Raji (cell line): Measurements from ENCODE around the gene PIBF1.

Source experiments
- POLR2A ChIP-seq: IDR thresholded peaks from 2 replicates; pipeline ENCODE4 v1.6.1; 2011; ENCODE audit warnings: low read depth, low read length, control low read depth; ENCODE audit not compliant: insufficient read depth

PIBF1 gene

DNA sequence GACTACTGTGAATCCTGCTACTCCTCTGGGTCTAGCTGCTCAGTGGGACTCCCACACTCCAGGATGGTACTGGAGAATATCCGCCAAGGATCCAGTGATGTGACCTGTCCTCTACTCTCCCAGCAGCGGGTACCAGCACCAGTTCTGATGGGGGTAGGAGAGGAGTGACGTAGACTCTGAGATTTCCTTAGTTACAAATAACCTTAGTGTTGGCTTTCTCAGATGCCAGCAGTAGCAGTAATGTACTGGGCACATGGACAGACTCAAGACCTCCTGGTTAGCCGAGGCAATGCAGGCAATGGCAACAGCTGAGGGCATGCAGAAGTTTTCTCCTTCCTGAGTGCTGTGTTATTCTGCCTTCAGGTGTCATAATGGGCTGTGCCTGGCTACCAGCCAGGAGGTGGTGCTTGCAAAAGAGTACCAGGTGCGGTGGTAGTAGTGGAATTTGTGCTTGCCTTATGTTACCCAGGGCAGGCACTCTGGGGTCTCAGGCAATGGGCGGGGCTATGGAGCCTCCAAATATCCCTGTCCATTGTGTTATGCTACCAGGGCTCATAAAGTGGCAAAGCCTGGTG is 171.5 kb downstream of the PIBF1 start:
- no peak for TF ChIP-seq POLR2A

GRCh38 chr13:72959643-72960042 is 177.7 kb downstream of the PIBF1 start:
- TF ChIP-seq POLR2A: no peak

- no peak for TF ChIP-seq POLR2A
Measured at GRCh38 chr13:72960114-72960513, 178.2 kb downstream of the PIBF1 start.

DNA sequence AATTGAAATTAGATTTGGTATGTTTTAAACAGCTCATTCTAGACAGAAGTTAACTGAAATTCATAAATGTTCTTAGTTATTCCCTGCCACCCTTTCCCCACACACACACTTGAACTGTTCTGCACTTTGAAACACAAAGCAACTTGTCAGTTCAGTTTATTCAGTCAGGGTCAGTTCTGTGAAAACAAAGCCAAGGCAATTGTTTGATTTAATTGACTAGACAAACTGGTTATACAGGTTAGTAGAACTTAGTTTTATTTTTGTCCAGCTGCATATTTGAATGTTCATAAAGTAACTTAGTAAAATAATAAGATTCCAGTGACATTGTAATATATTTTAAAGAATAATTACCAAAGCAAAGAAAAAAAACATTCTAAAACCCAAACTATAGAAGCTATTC is 178.6 kb downstream of the PIBF1 start:
- TF ChIP-seq POLR2A: no peak

DNA sequence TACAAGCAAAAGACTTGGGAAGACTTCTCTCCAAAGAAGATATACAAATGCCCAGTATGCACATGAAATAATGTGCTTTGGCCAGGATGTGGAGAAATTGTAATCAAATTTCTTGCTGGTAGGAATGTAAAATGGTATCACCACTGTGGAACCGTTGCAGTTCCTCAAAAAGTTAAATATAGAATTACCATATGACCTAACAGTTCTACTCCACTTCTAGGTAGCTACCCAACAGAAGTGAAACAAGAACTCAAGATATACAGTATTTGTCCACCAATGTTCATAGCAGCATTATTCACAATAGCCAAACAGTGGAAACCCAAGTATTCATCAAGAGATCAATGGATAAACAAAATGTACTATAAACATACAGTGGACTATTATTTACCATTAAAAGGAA is 181.8 kb downstream of the PIBF1 start:
- no peak for TF ChIP-seq POLR2A

GRCh38 chr13:72970301-72970880 is 188.5 kb downstream of the PIBF1 start:
- TF ChIP-seq POLR2A: no peak

DNA sequence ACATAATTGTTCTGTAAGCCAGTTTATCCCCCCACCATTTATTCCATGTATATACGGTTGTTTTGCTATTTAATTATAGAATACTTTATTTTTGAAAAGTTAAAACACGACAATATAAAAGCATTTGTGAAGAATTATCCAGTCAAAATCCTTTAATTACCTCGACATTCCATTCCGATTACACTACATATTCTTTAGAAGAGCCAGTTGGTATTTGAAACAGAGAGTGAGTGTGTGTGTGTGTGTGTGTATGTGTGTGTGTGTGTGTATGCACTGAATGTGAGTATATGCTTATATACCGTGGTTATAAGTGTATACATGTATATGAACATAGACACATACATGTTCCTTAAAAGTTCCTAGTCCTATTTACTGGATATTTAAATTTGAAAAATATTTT is 189.0 kb downstream of the PIBF1 start:
- TF ChIP-seq POLR2A: no peak

GRCh38 chr13:72973234-72973633 is 191.3 kb downstream of the PIBF1 start:
- no peak for TF ChIP-seq POLR2A

GRCh38 chr13:72983085-72983768 is 201.3 kb downstream of the PIBF1 start:
- TF ChIP-seq POLR2A: no peak

DNA sequence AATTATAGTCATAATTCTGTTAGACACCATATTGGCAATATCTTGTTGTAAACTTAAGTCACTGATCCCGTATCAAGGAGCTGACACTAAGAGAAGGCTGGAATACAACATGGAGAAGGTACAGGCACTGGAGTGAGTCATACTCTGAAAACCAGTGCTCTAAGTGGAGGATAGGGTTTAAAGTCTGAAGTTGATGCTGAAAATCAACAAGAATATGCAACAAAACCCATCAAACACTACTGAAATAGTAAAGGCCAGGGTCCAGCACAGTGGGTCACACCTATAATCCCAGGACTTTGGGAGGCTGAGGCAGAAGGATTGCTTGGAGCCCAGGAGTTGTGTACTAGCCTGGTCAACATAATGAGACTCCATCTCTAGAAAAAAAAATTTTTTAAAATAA is 203.7 kb downstream of the PIBF1 start:
- no peak for TF ChIP-seq POLR2A

GRCh38 chr13:72986197-72986596 is 204.3 kb downstream of the PIBF1 start:
- no peak for TF ChIP-seq POLR2A

DNA sequence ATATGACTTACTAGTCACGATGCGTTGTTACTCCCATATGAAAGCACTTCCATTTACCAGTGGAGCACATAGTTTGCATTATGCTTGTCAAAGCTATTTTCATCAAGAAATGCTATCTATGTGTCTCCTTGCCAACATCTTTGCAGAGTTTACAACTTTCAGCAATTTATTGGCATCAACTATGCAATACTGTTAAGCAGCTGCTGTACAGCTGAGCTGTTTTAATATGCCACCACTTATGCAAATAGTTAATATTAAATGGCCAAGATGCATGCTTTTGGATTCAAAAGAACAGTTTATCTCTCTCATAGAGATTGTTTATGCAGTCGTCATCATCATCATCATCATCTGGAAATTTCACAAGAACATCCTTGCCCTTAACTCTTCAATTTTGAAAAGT is 209.0 kb downstream of the PIBF1 start:
- no peak for TF ChIP-seq POLR2A

DNA sequence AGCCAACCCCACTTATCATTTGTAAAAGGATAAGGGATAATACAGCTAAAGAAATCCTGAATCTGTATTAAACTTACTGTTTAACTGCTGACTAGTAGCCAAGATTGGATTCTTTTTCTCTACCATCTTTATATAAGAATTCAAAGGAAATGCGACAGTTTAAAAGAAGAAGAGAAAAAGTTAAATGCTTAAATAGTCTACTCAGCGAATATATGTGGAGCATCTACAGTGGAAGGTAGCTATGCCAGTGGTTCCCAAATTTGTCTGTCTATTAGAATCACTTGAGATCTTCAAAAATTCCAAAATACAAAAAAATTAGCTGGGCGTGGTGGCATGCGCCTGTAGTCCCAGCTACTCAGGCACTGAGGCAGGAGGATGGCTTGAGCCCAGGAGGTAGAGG is 216.1 kb downstream of the PIBF1 start:
- TF ChIP-seq POLR2A: no peak

- TF ChIP-seq POLR2A: no peak
Measured at GRCh38 chr13:73000027-73000674, 218.2 kb downstream of the PIBF1 start.

GRCh38 chr13:73001971-73002370 is 220.0 kb downstream of the PIBF1 start:
- TF ChIP-seq POLR2A: no peak

DNA sequence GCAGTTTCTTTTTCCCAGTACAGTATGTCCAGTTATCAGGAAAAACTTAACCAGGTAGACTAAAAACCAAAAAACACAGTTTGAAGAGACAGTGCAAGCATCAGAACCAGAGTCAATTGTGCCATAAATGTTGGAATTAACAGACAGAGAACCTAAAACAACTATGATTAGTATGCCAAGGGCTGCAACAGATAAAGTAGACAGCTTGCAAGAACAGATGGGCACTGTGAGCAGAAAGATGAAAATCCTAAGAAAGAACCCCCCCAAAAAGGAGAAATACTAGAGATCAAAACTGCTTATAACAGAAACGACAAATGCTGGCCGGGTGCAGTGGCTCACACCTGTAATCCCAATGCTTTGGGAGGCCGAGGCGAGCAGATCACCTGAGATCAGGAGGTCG is 229.8 kb downstream of the PIBF1 start:
- no peak for TF ChIP-seq POLR2A
